ENCODE measurements around the gene CDC37L1. TPM values are rescaled to one million over a fixed set of nuclear protein-coding genes. Genes with fewer than 3 reads are reported as not detected.

The CDC37L1 gene
- total and polyA plus RNA-seq, 2 of the 8 experiments (the other 6 are each of a cell fraction or from before 2014, with no cell fraction given): 4.6 to 23.8 TPM

DNA sequence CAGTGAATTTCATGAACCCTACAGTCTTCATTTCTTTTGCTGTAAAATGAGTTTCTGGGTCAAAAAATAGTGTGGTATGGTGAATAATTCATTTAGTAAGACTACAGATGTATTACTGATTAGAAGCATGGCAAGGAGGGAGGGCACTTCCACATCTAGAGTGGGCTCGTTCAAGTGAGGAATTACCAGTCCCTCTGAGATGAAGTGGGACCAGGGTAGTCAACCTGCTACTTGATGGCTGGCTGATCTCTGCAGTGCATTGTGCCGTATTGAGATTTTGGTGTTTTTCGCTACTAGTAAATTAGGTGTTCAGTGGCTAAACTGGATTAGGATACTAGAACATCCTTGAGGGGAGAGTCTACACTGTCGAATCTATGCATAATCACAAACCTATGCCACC, 10.8 kb downstream of the CDC37L1 start:
- Histone ChIP-seq H3K4me3 (ENCODE audit: extremely low read depth in 1 of 4, insufficient read depth in 2 of 4, low read depth in 3 of 4, low read length in 4 of 4) (no peak overlapping the region), H2AK5ac (ENCODE audit: low read depth, low read length) (no peak overlapping the region), H3K36me3 (ENCODE audit: control insufficient read depth in 2 of 4, insufficient read depth in 4 of 4, low read length in 3 of 4) (peaks cover 4 to 45% (median 8%) of the 10 kb centered on the region in 4 experiments), H3K9ac (replicated peaks in 1 of 4; ENCODE audit: extremely low read depth in 1 of 4, low read depth in 3 of 4, low read length in 3 of 4) (0 out of 7 replicates have a peak overlapping the region, but pooled peaks of 1 of the 4 experiments have one; percentile 6), H2AFZ (ENCODE audit: low read length) (no peak overlapping the region), H3K79me1 (ENCODE audit: low read depth, low read length) (no peaks in the 10 kb centered on the region), H3K4ac (replicated peaks; ENCODE audit: insufficient read length, low read depth, low read length) (no peak overlapping the region), H4K5ac (ENCODE audit: insufficient read length, low read depth, low read length) (no peak overlapping the region), H3K79me2 (ENCODE audit: control insufficient read depth in 1 of 2, insufficient read depth in 2 of 2, low read length in 2 of 2) (peaks cover 0 to 18% of the 10 kb centered on the region in 2 experiments; a peak in 2 of 4 replicates), H3K23me2 (ENCODE audit: low read depth, low read length) (no peaks in the 10 kb centered on the region), H3K4me2 (ENCODE audit: insufficient read depth in 1 of 2, low read depth in 2 of 2, low read length in 2 of 2) (no peak overlapping the region), H2BK5ac (ENCODE audit: low read depth, low read length) (no peak overlapping the region), H3K4me1 (replicated peaks in 1 of 4; ENCODE audit: control insufficient read depth in 3 of 4, insufficient read depth in 4 of 4, low read length in 3 of 4) (no peaks in the 10 kb centered on the region), H3K18ac (ENCODE audit: extremely low read depth, low read length) (no peak overlapping the region), H2BK120ac (replicated peaks; ENCODE audit: low read depth, low read length) (no peak overlapping the region), H3K27ac (ENCODE audit: low read depth, low read length) (no peak overlapping the region), H3K14ac (ENCODE audit: insufficient read length) (no peak overlapping the region), H2BK15ac (ENCODE audit: low read length) (no peak overlapping the region), H3K56ac (replicated peaks; ENCODE audit: insufficient read length, low read depth, low read length) (no peak overlapping the region), H2BK20ac (ENCODE audit: low read length) (no peak overlapping the region), H3K27me3 (replicated peaks in 1 of 4; ENCODE audit: control insufficient read depth in 3 of 4, extremely low read depth in 1 of 4, insufficient read depth in 3 of 4, low read length in 3 of 4) (no peaks in the 10 kb centered on the region), H4K91ac (replicated peaks; ENCODE audit: insufficient read length, low read length) (no peak overlapping the region), H3K23ac (ENCODE audit: insufficient read length) (no peak overlapping the region), H2BK12ac (ENCODE audit: low read depth, low read length) (no peak overlapping the region), H4K20me1 (replicated peaks in 1 of 2; ENCODE audit: control insufficient read depth in 1 of 2, insufficient read depth in 2 of 2, low read length in 2 of 2) (peaks cover 0 to 2% of the 10 kb centered on the region in 2 experiments), H3K9me3 (ENCODE audit: insufficient read depth in 2 of 2, low read depth in 1 of 2, low read length in 1 of 2) (no peaks in the 10 kb centered on the region), H4K8ac (ENCODE audit: extremely low read depth, insufficient read depth, low read length) (no peak overlapping the region)
- POLR2A ChIA-PET (ENCODE audit: partially characterized antibody): no interaction called here
- FAIRE-seq (no peak), DNase-seq (ENCODE audit: low read depth in 1 of 2, low spot score in 2 of 2) (no peak)
- 90% methylated on average over 4 of the region's 4 CpGs; no CpG with 5 or more reads in 1 of the 2 experiments for WGBS, 2 experiments (ENCODE audit: extremely low coverage in 1 of 2, insufficient coverage in 1 of 2, insufficient read length in 1 of 2, insufficient replicate concordance in 2 of 2, low coverage in 1 of 2, low lambda C conversion rate in 2 of 2, missing lambda C conversion rate in 1 of 2)
- CTCF ChIA-PET (ENCODE audit: partially characterized antibody): no interaction called here
- no peak for TF ChIP-seq SIN3A (conservative IDR thresholded peaks at IDR 0.05 in 1 of 2, IDR thresholded peaks at IDR 0.05 in 1 of 2; ENCODE audit: low read depth in 1 of 2, low read length in 2 of 2)
- TF ChIP-seq CREB1 (IDR thresholded peaks at IDR 0.05): no peak
- TF ChIP-seq, protein P1, sequence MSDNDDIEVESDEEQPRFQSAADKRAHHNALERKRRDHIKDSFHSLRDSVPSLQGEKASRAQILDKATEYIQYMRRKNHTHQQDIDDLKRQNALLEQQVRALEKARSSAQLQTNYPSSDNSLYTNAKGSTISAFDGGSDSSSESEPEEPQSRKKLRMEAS (IDR thresholded peaks at IDR 0.05): no peak
- TF ChIP-seq KDM1A (IDR thresholded peaks at IDR 0.05; ENCODE audit: borderline replicate concordance, low read length): no peak
- no peak for TF ChIP-seq CBX5 (IDR thresholded peaks at IDR 0.05; ENCODE audit: low read depth, low read length)
- TF ChIP-seq SP1 (IDR thresholded peaks at IDR 0.05; ENCODE audit: low read depth, low read length): no peak
- no peak for TF ChIP-seq TBP (IDR thresholded peaks at IDR 0.05; ENCODE audit: low read depth, low read length)
- TF ChIP-seq HDAC2 (IDR thresholded peaks at IDR 0.05; ENCODE audit: borderline replicate concordance in 1 of 2, low read depth in 2 of 2, low read length in 2 of 2): no peak
- TF ChIP-seq, protein P2, sequence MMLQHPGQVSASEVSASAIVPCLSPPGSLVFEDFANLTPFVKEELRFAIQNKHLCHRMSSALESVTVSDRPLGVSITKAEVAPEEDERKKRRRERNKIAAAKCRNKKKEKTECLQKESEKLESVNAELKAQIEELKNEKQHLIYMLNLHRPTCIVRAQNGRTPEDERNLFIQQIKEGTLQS (IDR thresholded peaks at IDR 0.05; ENCODE audit: insufficient read depth, low read depth, low read length): no peak
- no peak for TF ChIP-seq POLR2A (IDR thresholded peaks at IDR 0.05; ENCODE audit: control extremely low read depth in 1 of 2, low read depth in 2 of 2, low read length in 2 of 2)
- TF ChIP-seq SP2 (IDR thresholded peaks at IDR 0.05; ENCODE audit: low read length): no peak
- TF ChIP-seq SIRT6 (IDR thresholded peaks at IDR 0.05; ENCODE audit: low read length): no peak
- no peak for TF ChIP-seq NRF1 (IDR thresholded peaks at IDR 0.05; ENCODE audit: low read depth, low read length)
- TF ChIP-seq MAFK (IDR thresholded peaks at IDR 0.05; ENCODE audit: low read depth, low read length): no peak
- TF ChIP-seq CHD1 (IDR thresholded peaks at IDR 0.05; ENCODE audit: low read depth, low read length): no peak
